RWPE2 (cell line): ENCODE measurements around the gene PRKACB.
"Not testable (repeated sequence)": the region's sequence is repeated elsewhere in the genome, so short reads cannot be mapped to it uniquely, and the experiment has no call there.

Experiments
- ATAC-seq: fragments of 200-7000 bp; cut with Tn5 transposase; 3 replicates; pipeline ENCODE4 v1.9.1; 2021; ENCODE audit warnings: low read depth
- DNase-seq: peaks from one replicate; pipeline ENCODE4 v3.0.0-alpha.2; 2020; ENCODE audit warnings: low spot score
- H3K27ac ChIP-seq: fragments of 450-650 bp; 2 replicates; pipeline ENCODE4 v1.5.1; 2017; ENCODE audit warnings: mild to moderate bottlenecking; ENCODE audit not compliant: poor library complexity, severe bottlenecking
- H3K27me3 ChIP-seq: fragments of 250-450 bp; sonication (Bioruptor Pico); 2 replicates; pipeline ENCODE4 v1.5.1; 2021; ENCODE audit warnings: mild to moderate bottlenecking, moderate library complexity; ENCODE audit not compliant: insufficient read depth, poor library complexity, severe bottlenecking
- H3K36me3 ChIP-seq: fragments of 250-450 bp; sonication (Bioruptor Pico); 2 replicates; pipeline ENCODE4 v1.5.1; 2020; ENCODE audit warnings: low read depth, mild to moderate bottlenecking, moderate library complexity
- H3K4me1 ChIP-seq: fragments of 250-450 bp; sonication (Bioruptor Pico); 2 replicates; pipeline ENCODE4 v1.5.1; 2021; ENCODE audit warnings: mild to moderate bottlenecking, moderate library complexity; ENCODE audit not compliant: insufficient read depth, poor library complexity, severe bottlenecking
- H3K4me3 ChIP-seq: fragments of 250-450 bp; sonication (Bioruptor Pico); 2 replicates; pipeline ENCODE4 v1.5.1; 2021; ENCODE audit warnings: mild to moderate bottlenecking, moderate library complexity; ENCODE audit not compliant: severe bottlenecking
- H3K9me3 ChIP-seq: fragments of 250-450 bp; sonication (Bioruptor Pico); 2 replicates; pipeline ENCODE4 v1.5.1; 2021; ENCODE audit warnings: mild to moderate bottlenecking, moderate library complexity; ENCODE audit not compliant: severe bottlenecking
- TF ChIP-seq, protein P1 (sequence below): fragments of 450-650 bp; IDR thresholded peaks from one replicate; pipeline ENCODE4 v1.5.1; 2017; ENCODE audit warnings: mild to moderate bottlenecking, moderate library complexity; ENCODE audit not compliant: poor library complexity, severe bottlenecking

Gene PRKACB

GRCh38 chr1:84103197-84103992 lies 40.7 kb upstream of the PRKACB start:
- TF ChIP-seq, protein P1, sequence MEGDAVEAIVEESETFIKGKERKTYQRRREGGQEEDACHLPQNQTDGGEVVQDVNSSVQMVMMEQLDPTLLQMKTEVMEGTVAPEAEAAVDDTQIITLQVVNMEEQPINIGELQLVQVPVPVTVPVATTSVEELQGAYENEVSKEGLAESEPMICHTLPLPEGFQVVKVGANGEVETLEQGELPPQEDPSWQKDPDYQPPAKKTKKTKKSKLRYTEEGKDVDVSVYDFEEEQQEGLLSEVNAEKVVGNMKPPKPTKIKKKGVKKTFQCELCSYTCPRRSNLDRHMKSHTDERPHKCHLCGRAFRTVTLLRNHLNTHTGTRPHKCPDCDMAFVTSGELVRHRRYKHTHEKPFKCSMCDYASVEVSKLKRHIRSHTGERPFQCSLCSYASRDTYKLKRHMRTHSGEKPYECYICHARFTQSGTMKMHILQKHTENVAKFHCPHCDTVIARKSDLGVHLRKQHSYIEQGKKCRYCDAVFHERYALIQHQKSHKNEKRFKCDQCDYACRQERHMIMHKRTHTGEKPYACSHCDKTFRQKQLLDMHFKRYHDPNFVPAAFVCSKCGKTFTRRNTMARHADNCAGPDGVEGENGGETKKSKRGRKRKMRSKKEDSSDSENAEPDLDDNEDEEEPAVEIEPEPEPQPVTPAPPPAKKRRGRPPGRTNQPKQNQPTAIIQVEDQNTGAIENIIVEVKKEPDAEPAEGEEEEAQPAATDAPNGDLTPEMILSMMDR, result no peak
- no peak overlapping the region for H3K4me3 ChIP-seq
- no peak overlapping the region for H3K27ac ChIP-seq
- peaks cover 8% of the 10 kb centered on the region for H3K4me1 ChIP-seq
- ATAC-seq (peak; percentile 92), DNase-seq (no peak)
- no peaks in the 10 kb centered on the region for H3K36me3 ChIP-seq
- H3K27me3 ChIP-seq, result no peaks in the 10 kb centered on the region
- H3K9me3 ChIP-seq, result no peaks in the 10 kb centered on the region

GRCh38 chr1:84107538-84107937 lies 36.5 kb upstream of the PRKACB start:
- not testable (repeated sequence) for H3K36me3 ChIP-seq, DNase-seq, H3K27me3 ChIP-seq, H3K27ac ChIP-seq, H3K4me1 ChIP-seq, H3K4me3 ChIP-seq, H3K9me3 ChIP-seq
- peak; percentile 78 for ATAC-seq

DNA sequence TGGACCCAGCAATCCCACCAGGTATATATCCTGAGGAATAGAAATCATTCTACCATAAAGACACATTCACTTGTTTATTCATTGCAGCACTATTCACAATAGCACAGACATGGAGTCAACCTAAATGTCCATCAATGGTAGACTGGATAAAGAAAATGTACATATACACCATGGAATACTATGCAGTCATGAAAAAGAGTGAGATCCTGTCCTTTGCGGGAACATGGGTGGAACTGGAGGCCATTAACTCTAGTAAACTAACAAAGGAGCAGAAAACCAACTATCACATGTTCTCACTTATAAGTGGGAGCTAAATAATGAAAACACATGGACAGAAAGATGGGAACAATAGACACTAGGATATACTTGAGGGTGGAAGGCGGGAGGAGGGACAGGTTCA lies 36.1 kb upstream of the PRKACB start:
- Histone ChIP-seq H3K36me3 (no peaks in the 10 kb centered on the region), H3K4me3 (no peak overlapping the region), H3K4me1 (peaks cover 7% of the 10 kb centered on the region), H3K27ac (no peak overlapping the region), H3K9me3 (no peaks in the 10 kb centered on the region), H3K27me3 (no peaks in the 10 kb centered on the region)
- ATAC-seq (no peak), DNase-seq (no peak)
- TF ChIP-seq, protein P1, result no peak

GRCh38 chr1:84108900-84109578 lies 35.0 kb upstream of the PRKACB start:
- Histone ChIP-seq H3K4me3 (no peak overlapping the region), H3K27me3 (no peaks in the 10 kb centered on the region), H3K9me3 (no peaks in the 10 kb centered on the region), H3K4me1 (no peaks in the 10 kb centered on the region), H3K36me3 (no peaks in the 10 kb centered on the region), H3K27ac (no peak overlapping the region)
- TF ChIP-seq, protein P1, result no peak
- ATAC-seq (no peak), DNase-seq (no peak)

GRCh38 chr1:84110629-84111028 lies 33.4 kb upstream of the PRKACB start:
- H3K4me1 ChIP-seq, result no peaks in the 10 kb centered on the region
- no peak for DNase-seq
- ATAC-seq, result no peak
- H3K36me3 ChIP-seq, result no peaks in the 10 kb centered on the region
- H3K27ac ChIP-seq, result no peak overlapping the region
- no peaks in the 10 kb centered on the region for H3K9me3 ChIP-seq
- no peak overlapping the region for H3K4me3 ChIP-seq
- H3K27me3 ChIP-seq, result no peaks in the 10 kb centered on the region
- TF ChIP-seq, protein P1, result no peak
